Trophoblast cell (in vitro differentiated cells and primary cell): ENCODE results near the gene GNA15.

Experiments used
- DNase-seq, 2 donors: peaks; one replicate each; pipeline ENCODE4 v3.0.0-alpha.2; 2016
- H2AFZ ChIP-seq: 2 replicates; pipeline ENCODE4 v1.6.1; 2013; ENCODE audit warnings: low read length, moderate library complexity, mild to moderate bottlenecking; ENCODE audit not compliant: insufficient read depth, poor library complexity
- H2AK5ac ChIP-seq: 2 replicates; pipeline ENCODE4 v1.6.1; 2013; ENCODE audit warnings: mild to moderate bottlenecking, low read length
- H2BK120ac ChIP-seq: 2 replicates; pipeline ENCODE4 v1.6.1; 2013; ENCODE audit warnings: low read length, mild to moderate bottlenecking, moderate library complexity; ENCODE audit not compliant: insufficient read depth, poor library complexity
- H2BK12ac ChIP-seq: 2 replicates; pipeline ENCODE4 v1.6.1; 2013; ENCODE audit warnings: mild to moderate bottlenecking, low read length, moderate library complexity
- H2BK5ac ChIP-seq: 2 replicates; pipeline ENCODE4 v1.6.1; 2013; ENCODE audit warnings: low read length, low read depth, moderate library complexity, mild to moderate bottlenecking; ENCODE audit not compliant: poor library complexity
- H3K14ac ChIP-seq: 2 replicates; pipeline ENCODE4 v1.6.1; 2013; ENCODE audit warnings: mild to moderate bottlenecking, low read length
- H3K18ac ChIP-seq: 2 replicates; pipeline ENCODE4 v1.6.1; 2013; ENCODE audit warnings: mild to moderate bottlenecking, low read length
- H3K23ac ChIP-seq: 2 replicates; pipeline ENCODE4 v1.6.1; 2013; ENCODE audit warnings: low read length
- H3K27ac ChIP-seq: 2 replicates; pipeline ENCODE4 v1.5.1; 2013; ENCODE audit warnings: low read depth, mild to moderate bottlenecking, inconsistent platforms, low read length, moderate library complexity
- H3K27me3 ChIP-seq: 2 replicates; pipeline ENCODE4 v1.6.1; 2013; ENCODE audit warnings: inconsistent platforms, mild to moderate bottlenecking, low read length, moderate library complexity; ENCODE audit not compliant: insufficient read depth
- H3K36me3 ChIP-seq, 2 experiments: 1 replicate in 1 of 2; 2 replicates in 1 of 2; pipeline ENCODE4 v1.6.1; 2013; ENCODE audit warnings: low read length in 2 of 2, mild to moderate bottlenecking in 2 of 2, moderate library complexity in 1 of 2; ENCODE audit not compliant: insufficient read depth in 2 of 2, control insufficient read depth in 1 of 2
- H3K4ac ChIP-seq: 2 replicates; pipeline ENCODE4 v1.6.1; 2013; ENCODE audit warnings: low read depth, mild to moderate bottlenecking, low read length, moderate library complexity
- H3K4me1 ChIP-seq, 2 experiments: 1 replicate in 1 of 2; 2 replicates in 1 of 2; pipeline ENCODE4 v1.6.1; 2013; ENCODE audit warnings: low read length in 2 of 2, mild to moderate bottlenecking in 2 of 2, moderate library complexity in 1 of 2; ENCODE audit not compliant: insufficient read depth in 2 of 2, control insufficient read depth in 1 of 2
- H3K4me2 ChIP-seq: 2 replicates; pipeline ENCODE4 v1.6.1; 2013; ENCODE audit warnings: inconsistent platforms, mild to moderate bottlenecking, low read length, moderate library complexity
- H3K4me3 ChIP-seq: 2 replicates; pipeline ENCODE4 v1.5.1; 2013; ENCODE audit warnings: mild to moderate bottlenecking, low read depth, low read length, inconsistent platforms
- H3K79me1 ChIP-seq: one replicate; pipeline ENCODE4 v1.6.1; 2013; ENCODE audit warnings: low read length
- H3K79me2 ChIP-seq: 2 replicates; pipeline ENCODE4 v1.6.1; 2013; ENCODE audit warnings: low read length, mild to moderate bottlenecking; ENCODE audit not compliant: control insufficient read depth, insufficient read depth, poor library complexity
- H3K9ac ChIP-seq: 2 replicates; pipeline ENCODE4 v1.6.1; 2013; ENCODE audit warnings: mild to moderate bottlenecking, low read length
- H3K9me3 ChIP-seq: 2 replicates; pipeline ENCODE4 v1.6.1; 2013; ENCODE audit warnings: low read depth, mild to moderate bottlenecking, control low read depth, inconsistent platforms, low read length; ENCODE audit not compliant: insufficient read depth
- H4K12ac ChIP-seq: 2 replicates; pipeline ENCODE4 v1.6.1; 2013; ENCODE audit warnings: low read depth, mild to moderate bottlenecking, low read length, moderate library complexity
- H4K8ac ChIP-seq: 2 replicates; pipeline ENCODE4 v1.6.1; 2013; ENCODE audit warnings: low read depth, mild to moderate bottlenecking, low read length, moderate library complexity
- H4K91ac ChIP-seq: one replicate; pipeline ENCODE4 v1.6.1; 2013; ENCODE audit warnings: low read depth, mild to moderate bottlenecking, low read length, moderate library complexity
- WGBS: extraction: QIAGEN DNeasy Blood & Tissue Kit; methylation state at CpG from one replicate; pipeline ENCODE4 v1.1.7; 2013; ENCODE audit warnings: missing lambda C conversion rate; ENCODE audit not compliant: insufficient read length, insufficient coverage; ENCODE audit errors: extremely low coverage; 5-methylcytosine and 5-hydroxymethylcytosine counted together

The GNA15 gene

DNA sequence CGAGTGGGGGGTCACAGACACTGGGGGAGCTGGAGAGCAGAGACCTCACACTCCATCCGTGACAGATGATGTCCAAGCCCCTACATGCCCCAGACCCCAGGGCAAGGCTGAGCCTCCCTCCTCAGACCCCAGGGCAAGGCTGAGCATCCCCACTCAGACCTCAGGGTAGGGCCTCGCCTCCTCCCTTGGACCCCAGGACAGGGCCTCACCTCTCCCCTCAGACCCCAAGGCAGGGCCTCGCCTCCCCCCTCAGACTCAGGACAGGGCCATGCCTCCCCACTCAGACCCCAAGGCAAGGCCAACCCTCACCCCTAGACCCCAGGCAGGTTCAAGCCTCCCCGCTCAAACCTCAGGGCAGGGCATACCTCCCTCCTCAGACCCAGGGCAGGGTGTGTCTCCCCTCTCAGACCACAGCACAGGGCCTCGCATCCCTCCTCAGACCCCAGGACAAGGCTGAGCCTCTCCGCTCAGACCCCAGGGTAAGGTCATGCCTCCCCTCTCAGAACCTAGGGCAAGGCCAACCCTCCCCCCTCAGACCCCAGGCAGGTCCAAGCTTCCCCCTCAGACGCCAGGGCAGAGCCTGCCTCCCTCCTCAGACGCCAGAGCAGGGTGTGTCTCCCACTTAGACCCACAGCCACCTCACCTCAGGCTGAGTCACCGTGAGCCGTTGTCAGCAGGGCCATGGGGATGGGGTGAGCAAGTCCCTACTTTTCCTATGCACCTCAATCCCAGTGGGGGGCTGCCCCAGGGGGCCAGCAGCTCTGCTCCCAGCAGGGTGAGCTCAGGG lies 41.1 kb downstream of the GNA15 start:
- H2AK5ac ChIP-seq = no peak overlapping the region
- no peak overlapping the region for H3K14ac ChIP-seq
- no CpG with 5 or more reads among the region's 11 CpGs for WGBS
- no peak overlapping the region for H3K27ac ChIP-seq
- DNase-seq = peak; percentile 46 to 63
- peak overlapping the region; percentile 23 for H2BK12ac ChIP-seq
- no peaks in the 10 kb centered on the region for H3K79me2 ChIP-seq
- H4K8ac ChIP-seq = no peak overlapping the region
- no peaks in the 10 kb centered on the region for H3K27me3 ChIP-seq
- no peak overlapping the region for H3K23ac ChIP-seq
- H2AFZ ChIP-seq = no peak overlapping the region
- no peaks in the 10 kb centered on the region for H3K9me3 ChIP-seq
- peak overlapping the region; percentile 4 for H4K91ac ChIP-seq
- no peak overlapping the region for H3K4ac ChIP-seq
- no peak overlapping the region for H2BK120ac ChIP-seq
- no peaks in the 10 kb centered on the region for H3K79me1 ChIP-seq
- no peak overlapping the region for H3K4me3 ChIP-seq
- no peak overlapping the region for H2BK5ac ChIP-seq
- no peak overlapping the region for H4K12ac ChIP-seq
- no peak overlapping the region for H3K9ac ChIP-seq
- H3K18ac ChIP-seq = no peak overlapping the region
- no peak overlapping the region for H3K4me2 ChIP-seq
- peaks cover 2 to 6% of the 10 kb centered on the region in 2 experiments for H3K4me1 ChIP-seq
- no peaks in the 10 kb centered on the region for H3K36me3 ChIP-seq

GRCh38 chr19:3178377-3178972 lies 42.6 kb downstream of the GNA15 start, which contains the start of gene S1PR4:
S1PR4 (plus strand) TSS chr19:3178769; CDS start chr19:3178793, 24 bp downstream.
- Histone ChIP-seq H3K27ac (no peak within 1 kb of the TSS), H4K8ac (no peak within 1 kb of the TSS), H3K79me1 (no peaks in the 10 kb centered on the region), H3K79me2 (no peaks in the 10 kb centered on the region), H4K91ac (no peak within 1 kb of the TSS), H3K23ac (no peak within 1 kb of the TSS), H2AK5ac (no peak within 1 kb of the TSS), H2AFZ (no peak within 1 kb of the TSS), H3K9ac (no peak within 1 kb of the TSS), H3K4me1 (peaks cover 2 to 6% of the 10 kb centered on the region in 2 experiments), H3K27me3 (no peaks in the 10 kb centered on the region), H3K9me3 (no peaks in the 10 kb centered on the region), H3K18ac (no peak within 1 kb of the TSS), H4K12ac (no peak within 1 kb of the TSS), H3K4me2 (no peak within 1 kb of the TSS), H3K4ac (no peak within 1 kb of the TSS), H3K36me3 (no peaks in the 10 kb centered on the region), H3K14ac (no peak within 1 kb of the TSS), H3K4me3 (no peak within 1 kb of the TSS), H2BK120ac (no peak within 1 kb of the TSS), H2BK5ac (no peak within 1 kb of the TSS), H2BK12ac (no peak within 1 kb of the TSS)
- WGBS = no CpG with 5 or more reads among the region's 42 CpGs
- no peak for DNase-seq

DNA sequence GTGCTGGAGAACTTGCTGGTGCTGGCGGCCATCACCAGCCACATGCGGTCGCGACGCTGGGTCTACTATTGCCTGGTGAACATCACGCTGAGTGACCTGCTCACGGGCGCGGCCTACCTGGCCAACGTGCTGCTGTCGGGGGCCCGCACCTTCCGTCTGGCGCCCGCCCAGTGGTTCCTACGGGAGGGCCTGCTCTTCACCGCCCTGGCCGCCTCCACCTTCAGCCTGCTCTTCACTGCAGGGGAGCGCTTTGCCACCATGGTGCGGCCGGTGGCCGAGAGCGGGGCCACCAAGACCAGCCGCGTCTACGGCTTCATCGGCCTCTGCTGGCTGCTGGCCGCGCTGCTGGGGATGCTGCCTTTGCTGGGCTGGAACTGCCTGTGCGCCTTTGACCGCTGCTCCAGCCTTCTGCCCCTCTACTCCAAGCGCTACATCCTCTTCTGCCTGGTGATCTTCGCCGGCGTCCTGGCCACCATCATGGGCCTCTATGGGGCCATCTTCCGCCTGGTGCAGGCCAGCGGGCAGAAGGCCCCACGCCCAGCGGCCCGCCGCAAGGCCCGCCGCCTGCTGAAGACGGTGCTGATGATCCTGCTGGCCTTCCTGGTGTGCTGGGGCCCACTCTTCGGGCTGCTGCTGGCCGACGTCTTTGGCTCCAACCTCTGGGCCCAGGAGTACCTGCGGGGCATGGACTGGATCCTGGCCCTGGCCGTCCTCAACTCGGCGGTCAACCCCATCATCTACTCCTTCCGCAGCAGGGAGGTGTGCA lies 43.3 kb downstream of the GNA15 start:
- no peak overlapping the region for H3K27ac ChIP-seq
- no peak overlapping the region for H2AFZ ChIP-seq
- H2BK120ac ChIP-seq = no peak overlapping the region
- WGBS = no CpG with 5 or more reads among the region's 52 CpGs
- no peaks in the 10 kb centered on the region for H3K79me1 ChIP-seq
- H2BK5ac ChIP-seq = no peak overlapping the region
- H3K9me3 ChIP-seq = no peaks in the 10 kb centered on the region
- no peak overlapping the region for H3K14ac ChIP-seq
- H2AK5ac ChIP-seq = no peak overlapping the region
- H3K4me2 ChIP-seq = no peak overlapping the region
- H3K18ac ChIP-seq = no peak overlapping the region
- no peak overlapping the region for H4K8ac ChIP-seq
- no peak overlapping the region for H4K91ac ChIP-seq
- peaks cover 2 to 6% of the 10 kb centered on the region in 2 experiments for H3K4me1 ChIP-seq
- no peaks in the 10 kb centered on the region for H3K79me2 ChIP-seq
- H4K12ac ChIP-seq = no peak overlapping the region
- H3K23ac ChIP-seq = no peak overlapping the region
- H3K9ac ChIP-seq = no peak overlapping the region
- DNase-seq = peak in 1 of 2 donors; percentile 25
- H3K4ac ChIP-seq = no peak overlapping the region
- H3K27me3 ChIP-seq = no peaks in the 10 kb centered on the region
- no peak overlapping the region for H2BK12ac ChIP-seq
- no peak overlapping the region for H3K4me3 ChIP-seq
- no peaks in the 10 kb centered on the region for H3K36me3 ChIP-seq

GRCh38 chr19:3179739-3180293 lies 44.0 kb downstream of the GNA15 start:
- Histone ChIP-seq H3K4me1 (peaks cover 3 to 6% of the 10 kb centered on the region in 2 experiments), H2BK5ac (no peak overlapping the region), H4K91ac (no peak overlapping the region), H3K9me3 (no peaks in the 10 kb centered on the region), H3K27me3 (no peaks in the 10 kb centered on the region), H3K4me3 (no peak overlapping the region), H3K4ac (no peak overlapping the region), H2BK120ac (no peak overlapping the region), H3K18ac (no peak overlapping the region), H2AK5ac (no peak overlapping the region), H3K14ac (no peak overlapping the region), H3K79me2 (no peaks in the 10 kb centered on the region), H2BK12ac (no peak overlapping the region), H3K27ac (no peak overlapping the region), H3K9ac (no peak overlapping the region), H3K4me2 (no peak overlapping the region), H3K23ac (no peak overlapping the region), H4K12ac (no peak overlapping the region), H3K36me3 (no peaks in the 10 kb centered on the region), H3K79me1 (no peaks in the 10 kb centered on the region), H2AFZ (no peak overlapping the region), H4K8ac (no peak overlapping the region)
- no CpG with 5 or more reads among the region's 31 CpGs for WGBS
- no peak for DNase-seq
